HL-60/S4 (cell line): Measurements from ENCODE around the gene PTH1R.

Experiments used
- in situ Hi-C: fragments of 300-500 bp; cut with MboI; formaldehyde crosslinking; loops from 2 replicates; pipeline ENCODE4 v1.14.3; 2022; ENCODE audit warnings: low sequenced_read_pairs

The PTH1R gene

DNA sequence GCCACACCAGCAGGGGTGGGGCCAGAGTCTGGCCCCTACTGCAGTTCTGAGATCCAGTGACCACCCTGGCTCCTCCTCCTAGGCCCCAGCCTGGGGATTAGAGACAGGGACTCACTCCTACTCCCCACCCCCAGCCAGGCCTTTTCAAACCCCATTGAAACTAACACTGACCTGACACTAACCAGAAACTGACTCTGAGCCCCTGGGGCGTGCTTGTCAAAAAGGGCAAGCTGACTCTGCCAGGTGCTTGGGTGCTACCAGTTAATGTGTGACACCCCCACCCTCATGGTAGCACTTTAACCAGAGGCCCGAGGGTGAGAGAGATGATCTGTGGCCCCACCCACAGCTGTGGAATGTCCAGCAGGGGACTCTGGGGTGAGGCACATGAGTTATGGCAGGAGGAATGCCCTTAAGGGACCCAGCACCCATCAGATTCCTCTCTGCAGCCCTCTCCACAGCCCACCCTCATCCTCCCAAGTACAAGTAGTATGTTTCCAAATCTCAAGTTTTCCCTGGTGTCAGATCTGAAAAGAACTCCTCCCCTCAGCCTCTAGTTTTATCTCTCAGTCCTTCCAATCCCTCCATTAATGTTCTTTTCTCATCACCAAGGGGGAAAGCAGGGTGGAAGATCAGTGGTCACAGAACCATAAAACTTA lies 1.4 kb downstream of the PTH1R start:
- in situ Hi-C loops, result loop anchor here (25.0 kb wide), 1 partner anchor 167 kb away; the partner anchor contains the start of genes PRSS50 and TMIE

DNA sequence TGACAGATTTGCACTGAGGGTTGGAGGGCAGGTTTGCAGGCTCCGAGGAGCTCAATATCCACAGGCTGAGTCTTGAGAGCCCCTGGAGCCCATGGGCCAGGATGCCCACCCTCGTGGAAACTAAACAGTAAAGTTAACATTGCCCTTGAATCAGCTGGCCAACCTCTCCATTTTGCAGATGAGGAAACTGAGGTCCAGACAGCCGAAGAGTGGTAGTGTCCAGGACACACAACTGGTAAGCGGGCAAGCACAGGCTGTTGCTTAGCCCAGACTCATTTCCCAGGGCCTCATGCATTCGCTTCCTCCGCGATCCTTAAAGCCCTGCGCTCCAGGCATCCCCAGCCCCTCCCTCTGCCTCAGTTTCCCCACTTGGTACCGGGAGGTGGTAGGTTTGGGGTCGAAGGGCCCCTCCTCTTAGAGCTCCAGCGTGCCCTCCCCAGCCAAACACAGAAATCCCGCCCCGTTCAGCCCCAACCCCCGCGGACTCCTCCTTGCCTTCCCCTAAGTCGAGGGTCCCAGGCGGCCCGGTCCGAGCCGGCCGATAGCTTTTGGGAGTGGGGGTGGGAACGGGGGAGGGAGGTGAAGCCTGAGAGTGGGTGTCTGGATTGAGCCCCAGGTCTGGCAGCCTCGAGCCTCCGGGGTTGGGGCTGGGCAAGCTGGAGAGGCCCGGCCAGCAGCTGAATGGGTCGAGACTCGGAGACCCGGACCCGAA lies 3.5 kb downstream of the PTH1R start:
- in situ Hi-C loops, result loop anchor here (25.0 kb wide), 1 partner anchor 169 kb away; the partner anchor contains the start of genes PRSS50 and TMIE

DNA sequence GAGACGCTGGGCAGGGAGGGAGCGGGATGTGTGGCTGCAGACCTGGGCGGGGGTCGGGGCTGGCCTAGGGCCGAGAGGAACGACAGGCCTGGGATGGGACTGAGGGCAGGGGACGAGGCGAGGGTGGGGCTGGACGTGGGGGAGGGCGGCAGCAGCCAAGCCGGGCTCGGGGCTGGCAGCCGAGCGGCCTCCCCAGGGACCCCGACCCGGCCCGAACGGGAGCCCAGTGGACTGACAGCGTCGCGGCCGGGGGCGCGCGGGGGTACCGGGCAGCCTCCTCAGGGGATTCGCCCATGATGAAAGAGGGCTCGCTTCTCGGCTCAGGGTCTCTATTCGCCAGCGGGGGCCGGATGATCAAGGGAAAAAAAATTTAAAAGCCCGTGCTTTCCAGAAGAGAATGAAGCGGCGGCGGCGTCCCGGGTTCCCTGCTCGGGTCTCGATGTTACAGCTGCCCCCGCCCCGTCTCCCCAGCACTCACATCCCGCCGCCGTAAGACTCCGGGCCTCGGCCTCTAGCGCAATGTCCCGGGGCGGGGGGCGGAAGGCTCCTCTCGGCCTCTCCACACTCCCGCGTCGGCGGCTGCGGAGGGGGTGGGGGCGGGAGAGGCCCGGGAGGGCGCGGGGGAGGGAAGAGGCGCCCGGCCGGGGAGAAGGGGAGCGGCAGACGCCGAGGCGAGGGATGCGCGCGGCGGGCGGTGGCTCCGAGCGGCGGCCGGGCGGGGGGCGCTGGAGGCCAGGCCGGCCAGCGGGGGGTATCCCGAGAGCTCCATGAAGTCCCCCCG lies 4.3 kb downstream of the PTH1R start:
- in situ Hi-C loops, result loop anchor here (25.0 kb wide), 1 partner anchor 169 kb away; the partner anchor contains the start of genes PRSS50 and TMIE

DNA sequence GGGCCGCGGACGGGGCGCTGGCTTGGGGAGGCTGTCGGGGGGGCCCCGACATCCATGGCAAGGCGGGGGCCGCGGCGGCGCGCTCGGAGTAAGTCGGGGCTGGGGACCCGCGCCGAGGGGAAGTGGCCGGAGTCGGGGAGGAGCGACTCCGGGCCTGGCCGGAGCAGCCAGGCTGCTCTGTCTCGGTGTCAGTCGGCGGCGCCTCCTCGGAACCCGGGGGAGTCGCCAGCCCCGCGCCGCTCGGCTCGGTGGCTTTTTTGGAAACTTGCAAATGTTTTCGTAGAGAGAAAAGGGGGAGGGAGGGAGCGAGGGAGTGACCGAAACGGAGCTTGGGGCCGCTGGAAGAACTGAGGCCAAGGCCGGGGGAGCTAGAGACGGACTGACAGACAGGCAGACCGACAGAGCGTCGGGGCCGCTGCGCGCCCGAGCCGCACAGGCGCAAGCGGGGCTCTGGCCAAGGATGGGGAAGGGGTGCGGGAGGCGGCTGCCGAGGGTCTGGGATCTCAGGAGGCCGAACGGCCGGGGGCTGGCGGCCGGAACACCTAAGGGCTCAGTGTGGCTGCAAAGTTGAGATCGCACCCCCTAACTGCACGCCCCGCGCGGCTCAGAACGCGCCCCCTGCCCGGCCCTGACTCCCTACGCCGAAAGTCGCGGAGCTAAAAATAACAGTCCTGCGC lies 5.0 kb downstream of the PTH1R start:
- in situ Hi-C loops, result loop anchor here (25.0 kb wide), 1 partner anchor 170 kb away; the partner anchor contains the start of genes PRSS50 and TMIE

DNA sequence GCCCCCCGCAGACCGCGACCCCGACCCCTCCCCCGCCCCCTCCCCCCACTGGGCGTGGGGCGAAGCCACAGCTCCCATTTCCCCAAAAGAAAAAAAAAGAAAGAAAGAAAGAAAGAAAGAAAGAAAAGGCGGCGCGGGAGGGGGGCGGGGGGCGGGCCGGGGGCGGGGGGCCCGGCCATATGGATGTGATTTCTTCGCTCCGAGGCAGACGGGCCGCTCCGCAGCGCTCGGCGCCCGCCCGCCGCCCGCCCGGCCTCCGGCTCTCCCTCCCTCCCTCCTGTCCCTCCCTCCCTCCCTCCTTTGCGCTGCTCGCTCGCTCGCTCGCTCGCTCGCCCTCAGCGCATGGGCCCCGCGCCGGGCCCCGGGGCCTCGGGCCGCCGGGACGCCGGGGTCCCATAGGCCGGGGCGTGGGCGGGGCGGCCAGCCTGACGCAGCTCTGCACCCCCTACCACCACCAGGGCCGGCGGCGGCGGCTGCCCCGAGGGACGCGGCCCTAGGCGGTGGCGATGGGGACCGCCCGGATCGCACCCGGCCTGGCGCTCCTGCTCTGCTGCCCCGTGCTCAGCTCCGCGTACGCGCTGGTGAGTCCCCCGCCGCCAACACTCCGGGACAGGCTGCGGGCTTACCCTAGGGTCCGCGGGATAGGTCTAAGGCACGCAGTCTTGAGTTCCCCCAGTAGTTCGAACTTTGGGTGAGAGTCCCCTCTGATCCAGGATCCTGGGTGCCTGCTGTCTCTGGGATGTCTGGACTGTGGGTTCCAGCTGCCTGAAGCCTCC lies 5.7 kb downstream of the PTH1R start:
- in situ Hi-C loops, result loop anchor here (25.0 kb wide), 1 partner anchor 171 kb away; the partner anchor contains the start of genes PRSS50 and TMIE

DNA sequence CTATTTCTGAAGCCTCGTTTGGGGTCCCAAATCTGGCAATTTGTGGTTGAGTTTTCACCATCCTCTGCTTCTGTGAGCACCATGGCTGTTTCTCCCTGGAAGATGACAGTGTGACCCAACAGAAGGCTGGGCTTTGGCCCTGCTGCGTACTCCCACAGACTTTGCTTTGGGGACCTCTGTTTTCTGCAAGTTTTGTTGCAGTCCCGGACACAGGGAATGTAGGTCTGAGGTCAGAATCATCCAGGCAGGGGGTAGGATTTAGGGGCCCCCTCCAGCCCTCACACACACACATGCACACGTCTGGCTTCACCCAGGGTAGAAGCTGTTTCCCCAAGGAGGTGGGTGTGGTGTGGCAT lies 6.3 kb downstream of the PTH1R start:
- in situ Hi-C loops, result loop anchor here (25.0 kb wide), 1 partner anchor 172 kb away; the partner anchor contains the start of genes PRSS50 and TMIE

DNA sequence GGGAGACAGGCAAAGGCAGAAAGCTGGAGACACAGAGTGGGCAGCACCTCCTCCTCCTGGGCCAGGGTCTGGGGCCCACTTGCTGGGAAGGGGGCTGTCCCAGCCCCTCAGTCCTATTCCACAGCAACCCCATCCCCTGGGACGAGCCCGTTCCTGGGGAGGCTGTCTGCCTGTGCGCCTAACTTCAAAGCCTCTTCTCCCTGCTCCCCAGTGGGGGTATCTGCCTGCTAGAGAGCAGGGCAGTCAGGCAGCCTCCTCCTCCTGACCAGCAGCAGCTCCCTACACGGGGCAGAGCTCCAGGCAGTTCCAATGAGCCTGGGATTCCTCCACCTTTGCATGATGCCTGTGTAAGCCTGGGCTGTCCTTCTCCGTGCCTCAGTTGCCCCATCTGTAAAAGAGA lies 6.9 kb downstream of the PTH1R start:
- in situ Hi-C loops, result loop anchor here (25.0 kb wide), 1 partner anchor 172 kb away; the partner anchor contains the start of genes PRSS50 and TMIE

DNA sequence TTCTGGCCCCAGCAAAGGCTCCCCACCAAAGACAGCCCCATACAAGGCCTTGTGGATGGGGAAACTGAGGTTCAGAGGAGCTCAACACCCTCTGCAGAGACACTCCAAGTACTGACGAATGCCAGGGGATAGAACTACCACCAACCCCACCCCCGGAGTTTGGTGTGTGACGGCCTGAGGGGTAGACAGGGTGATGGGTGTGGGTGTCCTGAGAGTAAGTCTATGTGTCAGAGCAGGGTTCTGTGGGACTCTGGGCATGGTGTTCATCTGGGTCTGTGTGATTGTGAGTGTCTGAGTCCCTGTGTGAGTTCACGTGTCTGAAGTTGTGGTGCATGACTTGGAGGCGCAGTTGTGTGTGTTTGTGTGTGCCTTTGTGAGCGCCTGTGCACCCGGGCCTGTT lies 7.4 kb downstream of the PTH1R start:
- in situ Hi-C loops, result loop anchor here (25.0 kb wide), 1 partner anchor 173 kb away; the partner anchor contains the start of genes PRSS50 and TMIE

DNA sequence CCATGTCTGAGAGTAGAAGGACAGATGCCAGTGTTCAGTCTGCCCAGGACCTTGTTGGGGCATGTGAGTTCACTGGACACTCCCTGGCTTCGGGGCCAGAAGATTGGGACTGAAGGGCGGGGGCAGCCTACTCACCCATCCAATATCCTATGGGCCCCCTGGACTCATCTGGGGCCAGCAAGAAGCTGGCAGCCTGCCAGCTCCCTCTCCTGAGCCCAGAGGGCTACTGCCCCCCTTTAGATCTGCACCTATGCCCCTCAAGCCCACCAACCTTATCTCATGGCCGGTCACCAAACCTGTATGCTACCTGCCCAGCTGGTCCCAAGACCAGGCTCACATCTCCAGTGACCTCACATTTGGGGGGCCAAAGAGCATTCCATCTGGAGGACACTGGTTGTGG lies 8.1 kb downstream of the PTH1R start:
- in situ Hi-C loops, result loop anchor here (25.0 kb wide), 1 partner anchor 173 kb away; the partner anchor contains the start of genes PRSS50 and TMIE

DNA sequence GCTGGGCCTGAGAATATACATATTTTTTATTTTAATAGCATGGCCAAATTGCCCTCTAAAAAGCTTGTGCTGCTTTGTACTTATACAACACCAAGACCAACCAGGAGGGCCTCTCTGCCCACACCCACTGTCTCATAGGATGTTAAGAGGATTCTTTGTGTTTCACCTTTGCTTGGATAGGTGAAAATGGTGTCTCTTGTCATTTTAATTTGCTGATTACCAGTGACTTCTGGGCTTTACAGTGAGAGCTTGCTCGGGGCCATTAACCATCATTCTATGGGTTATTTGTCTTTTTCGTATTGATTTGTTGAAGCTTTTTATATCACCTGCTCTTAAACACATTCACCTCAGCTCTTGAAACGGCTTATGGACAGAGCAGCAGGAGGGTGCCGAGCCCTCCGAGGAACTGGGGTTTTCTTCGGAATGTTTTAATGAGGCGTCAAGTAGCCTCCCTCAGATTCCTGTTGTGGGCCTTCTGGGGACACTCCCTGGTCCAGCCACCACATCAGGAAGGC lies 10.5 kb downstream of the PTH1R start:
- in situ Hi-C loops, result loop anchor here (25.0 kb wide), 1 partner anchor 176 kb away; the partner anchor contains the start of genes PRSS50 and TMIE

DNA sequence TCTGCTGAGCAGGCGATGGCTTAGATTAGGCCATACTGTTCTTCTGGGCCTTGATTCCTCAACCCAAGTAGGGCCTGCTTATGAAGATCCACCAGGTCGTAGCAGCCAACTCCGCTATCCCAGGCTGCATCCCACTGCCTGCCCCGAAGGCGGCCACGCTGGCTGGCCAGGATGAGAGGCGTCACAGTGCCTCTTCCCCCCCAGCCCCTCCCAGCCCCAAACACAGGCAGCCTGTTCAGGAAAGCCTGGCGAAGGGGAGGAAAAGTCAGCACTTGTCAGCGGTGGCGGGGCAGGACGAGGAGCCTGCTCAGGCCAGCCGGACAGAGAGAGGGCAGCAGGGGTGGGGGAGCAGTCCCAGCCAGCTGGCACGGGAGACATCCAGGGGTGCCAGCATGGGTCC lies 11.2 kb downstream of the PTH1R start:
- in situ Hi-C loops, result loop anchor here (25.0 kb wide), 1 partner anchor 176 kb away; the partner anchor contains the start of genes PRSS50 and TMIE

DNA sequence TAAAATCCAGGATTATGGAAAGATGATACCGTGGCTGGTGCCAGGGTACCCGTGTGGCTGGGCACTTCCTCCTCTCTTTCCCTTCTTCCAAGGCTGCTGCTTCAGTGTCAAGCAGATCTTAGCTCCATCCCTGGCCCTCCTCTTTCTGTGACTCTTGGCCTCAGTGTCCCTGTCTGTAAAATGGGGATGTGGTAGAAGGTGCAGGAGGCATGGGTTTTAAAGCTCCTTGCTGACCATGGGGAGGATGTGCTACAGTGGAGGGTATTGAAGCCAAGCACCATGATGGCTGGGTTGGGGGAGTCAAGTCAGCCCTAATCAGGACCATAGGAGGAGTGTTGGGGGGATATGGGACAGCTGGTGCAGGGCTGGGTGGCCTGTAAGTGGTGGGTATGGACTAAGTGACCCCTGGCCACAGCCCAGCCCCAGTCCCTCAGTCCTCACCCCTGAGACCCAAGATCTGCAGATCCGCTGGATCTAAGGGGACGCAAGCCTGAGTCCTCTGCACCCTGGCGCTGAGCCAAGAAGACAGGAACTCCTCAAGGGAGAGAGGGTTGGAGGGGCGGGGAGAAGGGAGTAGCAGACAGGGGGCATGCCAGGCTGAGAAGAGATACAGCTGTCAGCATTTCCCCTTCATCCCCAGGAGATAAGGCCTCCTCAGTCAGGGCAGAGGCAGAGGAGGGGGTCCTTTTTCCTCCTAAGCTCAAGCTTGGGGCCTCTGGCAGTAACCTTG lies 12.0 kb downstream of the PTH1R start:
- in situ Hi-C loops, result loop anchor here (25.0 kb wide), 1 partner anchor 177 kb away; the partner anchor contains the start of genes PRSS50 and TMIE

DNA sequence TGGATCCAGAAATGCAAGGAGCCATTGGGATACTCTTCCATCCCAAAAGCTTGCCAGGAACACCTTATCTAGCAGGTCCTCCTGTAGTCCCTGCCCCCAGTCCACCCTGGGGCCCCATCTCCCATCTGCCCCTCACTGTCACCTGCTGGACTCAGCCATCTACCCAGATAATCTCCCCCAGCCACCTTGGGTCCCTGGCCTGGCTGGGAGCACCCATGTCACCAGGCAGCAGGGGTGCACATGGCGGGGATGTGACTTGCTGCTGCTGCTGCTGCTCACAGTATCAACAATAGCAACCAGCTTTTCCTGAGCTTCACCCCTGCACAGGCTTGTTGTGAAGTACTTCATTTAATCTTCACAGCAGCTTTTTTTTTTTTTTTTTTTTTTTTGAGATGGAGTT lies 12.6 kb downstream of the PTH1R start:
- in situ Hi-C loops, result loop anchor here (25.0 kb wide), 1 partner anchor 178 kb away; the partner anchor contains the start of genes PRSS50 and TMIE

DNA sequence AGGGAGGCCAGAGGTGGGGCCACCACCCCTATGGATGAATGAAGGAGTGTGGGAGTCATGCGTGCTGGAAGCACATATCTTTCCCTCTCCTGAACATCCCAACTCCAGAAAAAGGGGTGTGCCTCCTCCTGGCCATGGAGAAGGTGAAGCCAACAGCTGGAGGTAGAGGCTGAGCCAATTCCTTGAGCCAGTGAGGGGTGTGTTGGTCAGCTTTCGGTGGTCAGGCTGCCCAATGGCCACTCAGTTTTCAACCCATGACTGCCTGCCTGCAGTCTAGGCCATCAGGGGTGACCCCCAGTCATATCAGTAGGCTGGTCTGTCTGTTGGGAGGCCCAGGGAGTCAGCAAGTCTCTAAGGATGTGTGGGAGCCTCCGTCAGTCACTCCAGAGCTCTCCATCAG lies 13.6 kb downstream of the PTH1R start:
- in situ Hi-C loops, result loop anchor here (25.0 kb wide), 1 partner anchor 179 kb away; the partner anchor contains the start of genes PRSS50 and TMIE

DNA sequence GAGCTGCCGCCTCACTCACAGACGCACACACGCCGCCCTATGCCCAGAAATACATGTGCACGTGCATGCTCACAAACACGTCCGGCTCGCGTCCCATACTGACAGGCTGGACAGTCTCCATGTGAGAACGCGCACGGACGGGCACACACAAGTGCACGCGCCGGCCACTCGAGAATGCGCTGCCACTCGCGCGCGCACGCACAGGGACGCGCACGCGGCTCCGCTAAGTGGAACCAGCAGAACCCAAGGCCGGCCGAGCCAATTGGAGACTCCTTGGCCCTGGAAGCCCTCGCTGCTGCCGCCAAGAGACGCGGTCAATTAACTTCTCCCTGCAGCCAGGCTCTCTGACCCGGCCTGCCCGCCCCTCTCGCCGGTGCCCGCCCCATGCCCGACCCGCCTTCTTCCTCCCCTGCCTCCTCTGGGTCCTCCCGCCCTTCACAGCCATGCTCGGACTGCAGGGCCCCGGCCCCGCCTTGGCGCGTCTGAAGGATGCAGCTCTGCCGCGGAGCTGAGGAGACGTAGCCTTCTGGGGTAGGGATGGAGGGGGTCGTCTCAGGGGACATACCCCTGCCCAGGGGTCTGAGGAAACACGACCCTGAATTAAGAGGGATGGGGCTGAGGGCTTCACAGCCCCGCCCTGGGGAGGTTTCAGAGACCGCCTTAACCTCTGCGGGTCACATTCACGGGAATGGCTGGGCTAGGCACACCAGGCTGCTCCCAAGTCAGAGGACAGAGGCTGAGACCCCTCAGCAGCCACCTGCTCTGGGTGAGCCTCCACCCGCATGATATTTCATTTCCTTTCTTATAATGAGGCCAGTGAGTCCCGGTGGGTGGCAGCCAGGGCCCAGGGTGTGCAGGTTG lies 15.0 kb downstream of the PTH1R start:
- in situ Hi-C loops, result loop anchor here (25.0 kb wide), 1 partner anchor 180 kb away; the partner anchor contains the start of genes PRSS50 and TMIE

DNA sequence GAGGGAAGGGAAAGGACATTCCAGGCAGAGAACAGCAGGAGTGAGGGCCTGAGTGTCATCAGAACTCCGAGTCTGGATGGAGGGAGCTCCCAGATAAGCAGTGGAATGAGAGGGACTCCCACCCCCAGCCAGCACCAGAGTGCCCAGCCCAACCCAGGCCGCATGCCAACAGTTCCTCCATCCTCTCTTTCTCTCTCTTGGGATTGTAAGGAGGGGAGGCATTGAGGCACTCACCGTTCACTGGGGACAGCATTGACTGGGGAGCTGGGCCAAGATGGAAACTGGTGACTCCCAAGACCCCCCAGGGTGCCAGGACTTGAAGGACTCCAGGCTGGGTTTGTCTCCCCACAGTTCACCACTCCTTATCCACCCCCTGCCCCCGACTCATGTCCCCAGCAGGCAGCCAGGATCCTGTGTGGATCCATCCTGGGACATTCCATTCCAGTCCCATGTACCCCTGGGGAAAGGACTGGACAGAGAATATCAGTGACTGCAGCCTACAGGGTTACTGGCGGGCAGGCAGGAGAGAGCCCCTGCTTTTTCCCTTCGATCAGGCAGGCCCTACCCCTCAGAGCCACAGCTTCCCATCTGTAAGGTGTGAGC lies 15.7 kb downstream of the PTH1R start:
- in situ Hi-C loops, result loop anchor here (25.0 kb wide), 1 partner anchor 181 kb away; the partner anchor contains the start of genes PRSS50 and TMIE

DNA sequence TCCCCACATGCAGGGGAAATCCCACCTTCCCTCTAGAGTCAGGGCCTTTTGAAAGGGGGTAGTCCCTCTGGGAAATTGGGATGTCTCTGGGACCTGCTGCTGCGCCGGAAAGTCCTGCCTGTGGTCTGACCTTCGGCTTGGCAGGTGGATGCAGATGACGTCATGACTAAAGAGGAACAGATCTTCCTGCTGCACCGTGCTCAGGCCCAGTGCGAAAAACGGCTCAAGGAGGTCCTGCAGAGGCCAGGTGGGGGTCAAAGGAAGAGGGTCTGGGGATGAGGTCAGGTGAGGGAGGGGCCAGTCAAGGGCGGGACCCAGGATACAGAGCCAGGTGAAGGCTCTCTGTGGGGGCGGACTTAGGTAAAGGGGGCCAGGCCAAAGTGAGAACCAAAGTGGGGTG lies 16.2 kb downstream of the PTH1R start:
- in situ Hi-C loops, result loop anchor here (25.0 kb wide), 1 partner anchor 181 kb away; the partner anchor contains the start of genes PRSS50 and TMIE
